ENCODE data around the gene ARL9. TPM values are rescaled to one million over a fixed set of nuclear protein-coding genes. Genes with fewer than 3 reads are reported as not detected.
A peak's percentile ranks its signal among the peaks of the same experiment; 100 is the strongest.
"Not testable (repeated sequence)": the region's sequence is repeated elsewhere in the genome, so short reads cannot be mapped to it uniquely, and the experiment has no call there.

ARL9 gene
- total and polyA plus RNA-seq, 9 of the 15 experiments (the other 6 are each of a cell fraction or from before 2014, with no cell fraction given) = 0.10 to 0.15 (median 0.11) TPM; not detected in 6

- ATAC-seq = peak; percentile 39
- intact Hi-C loops (cut with micrococcal nuclease) = loop anchor here (2.0 to 5.0 kb wide), 2 partner anchors 32 to 79 kb away; partner anchors contain the start of genes AASDH and PPAT
- H3K9me3 ChIP-seq (replicated peaks; ENCODE audit: control insufficient read depth, insufficient read depth, low read depth, low read length); H3K9me1 ChIP-seq (ENCODE audit: control insufficient read depth, insufficient read depth, low read length); in situ Hi-C loops (cut with MboI); H3K27me3 ChIP-seq (ENCODE audit: control insufficient read depth in 2 of 2, insufficient read depth in 2 of 2, low read length in 2 of 2); BruUV-seq (replicated peaks); H4K20me1 ChIP-seq (replicated peaks; ENCODE audit: control insufficient read depth, insufficient read depth, low read length); TF ChIP-seq ATF1 (CRISPR knock-in tag; IDR thresholded peaks at IDR 0.05): not testable (repeated sequence)
- peak; percentile 77 for FAIRE-seq
- 0% methylated on average over 7 of the region's 8 CpGs for WGBS (ENCODE audit: insufficient coverage, low coverage, missing lambda C conversion rate)
- Histone ChIP-seq H3K4me1 (replicated peaks in 1 of 2; ENCODE audit: control insufficient read depth in 2 of 2, insufficient read depth in 2 of 2, low read length in 2 of 2) (peaks cover 0 to 15% of the 10 kb centered on the region in 2 experiments; a peak in 3 of 5 replicates), H3K4me3 (peak overlapping the region; percentile 95), H3K27ac (ENCODE audit: extremely low read depth, low read depth, low read length) (peak overlapping the region; percentile 99), H3K36me3 (ENCODE audit: control insufficient read depth, insufficient read depth, low read length) (peaks cover 55% of the 10 kb centered on the region), H3K79me2 (ENCODE audit: control insufficient read depth, insufficient read depth, low read length) (peaks cover 78% of the 10 kb centered on the region), H2AFZ (ENCODE audit: low read depth, low read length) (peak overlapping the region; percentile 91; the same call in 1 of the 2 replicates), H3K9ac (ENCODE audit: insufficient read depth in 1 of 2, low read depth in 2 of 2, low read length in 2 of 2) (peak overlapping the region; percentile 97 to 100; a peak in 3 of 4 replicates), H3K4me2 (ENCODE audit: insufficient read depth, low read length) (peak overlapping the region; percentile 97)
- DNase-seq (ENCODE audit: extremely low read depth in 1 of 4, low spot score in 3 of 4) = peak in 2 of 4 experiments; percentile 65 to 69
- ChIA-PET CTCF (ENCODE audit: low intra/inter-chr PET ratio) (interaction anchor here (1.3 kb wide), 1 partner anchor 78 kb away, joined by 3 read pairs; no protein-coding TSS in a partner anchor), POLR2A (interaction anchor here (0.8 to 3.7 kb wide), 18 partner anchors 10 to 518 kb away, joined by 3 to 47 read pairs (median 6); partner anchors contain the start of genes AASDH, CEP135, PAICS and PPAT)
- TF ChIP-seq POLR2B (IDR thresholded peaks at IDR 0.05; ENCODE audit: low read depth, partially characterized antibody) (peak; percentile 81), CBFA2T3 (IDR thresholded peaks at IDR 0.05) (0 out of 2 replicates have a peak, but pooled peaks have one; percentile 12), ZNF589 (CRISPR knock-in tag; IDR thresholded peaks at IDR 0.05; ENCODE audit: low read depth) (peak; percentile 5; the same call in 1 of the 2 replicates), GABPB1 (CRISPR knock-in tag; IDR thresholded peaks at IDR 0.05) (peak; percentile 44; the same call in 1 of the 2 replicates), ZNF644 (tag; IDR thresholded peaks at IDR 0.05; ENCODE audit: low read depth) (peak; percentile 20; the same call in 1 of the 2 replicates), ATF1 (tag; IDR thresholded peaks at IDR 0.05) (peak; percentile 41), CREM (IDR thresholded peaks at IDR 0.05; ENCODE audit: low read depth) (peak; percentile 66), NCOA1 (IDR thresholded peaks at IDR 0.05; ENCODE audit: low read depth) (peak; percentile 57; the same call in 1 of the 2 replicates), NR2C1 (IDR thresholded peaks at IDR 0.05) (peak; percentile 90), NR2C1 (tag; IDR thresholded peaks at IDR 0.05) (peak; percentile 88), ZFX (CRISPR knock-in tag; IDR thresholded peaks at IDR 0.05) (peak; percentile 1; the same call in 1 of the 2 replicates), TBP (optimal IDR thresholded peaks at IDR 0.05; ENCODE audit: low read depth, low read length) (peak; percentile 42), FOSL1 (tag; conservative IDR thresholded peaks at IDR 0.05) (0 out of 2 replicates have a peak, but pooled peaks have one; percentile 47), KDM5B (IDR thresholded peaks at IDR 0.05; ENCODE audit: insufficient replicate concordance, low read depth, low read length) (peak; percentile 82), ZBTB26 (CRISPR knock-in tag; IDR thresholded peaks at IDR 0.05) (peak; percentile 9; the same call in 1 of the 2 replicates), ZNF263 (CRISPR knock-in tag; IDR thresholded peaks at IDR 0.05; ENCODE audit: borderline replicate concordance) (peak; percentile 63; the same call in 1 of the 2 replicates), CREB1 (IDR thresholded peaks at IDR 0.05) (peak; percentile 40; the same call in 1 of the 2 replicates), CREB1 (CRISPR knock-in tag; IDR thresholded peaks at IDR 0.05) (peak; percentile 28; the same call in 1 of the 2 replicates), POLR2A (conservative IDR thresholded peaks at IDR 0.05) (peak; percentile 14), NCOR1 (IDR thresholded peaks at IDR 0.05) (peak; percentile 46), SUPT5H (IDR thresholded peaks at IDR 0.05) (peak; percentile 59)
- TF ChIP-seq, protein P1, sequence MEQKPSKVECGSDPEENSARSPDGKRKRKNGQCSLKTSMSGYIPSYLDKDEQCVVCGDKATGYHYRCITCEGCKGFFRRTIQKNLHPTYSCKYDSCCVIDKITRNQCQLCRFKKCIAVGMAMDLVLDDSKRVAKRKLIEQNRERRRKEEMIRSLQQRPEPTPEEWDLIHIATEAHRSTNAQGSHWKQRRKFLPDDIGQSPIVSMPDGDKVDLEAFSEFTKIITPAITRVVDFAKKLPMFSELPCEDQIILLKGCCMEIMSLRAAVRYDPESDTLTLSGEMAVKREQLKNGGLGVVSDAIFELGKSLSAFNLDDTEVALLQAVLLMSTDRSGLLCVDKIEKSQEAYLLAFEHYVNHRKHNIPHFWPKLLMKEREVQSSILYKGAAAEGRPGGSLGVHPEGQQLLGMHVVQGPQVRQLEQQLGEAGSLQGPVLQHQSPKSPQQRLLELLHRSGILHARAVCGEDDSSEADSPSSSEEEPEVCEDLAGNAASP (IDR thresholded peaks at IDR 0.05) = peak; percentile 55; the same call in 1 of the 2 replicates
Measured at GRCh38 chr4:56466296-56466761, 39.3 kb upstream of the ARL9 start.

Measured in K562 (cell line).